Tibial artery (tissue), 4 donors: ENCODE measurements around the gene NCOR1.
"Not testable (repeated sequence)": the region's sequence is repeated elsewhere in the genome, so short reads cannot be mapped to it uniquely, and the experiment has no call there.

ENCODE experiments used
- DNase-seq, 2 donors: peaks; one replicate each; pipeline ENCODE4 v3.0.0-alpha.2; 2019
- H3K27ac ChIP-seq, 2 donors: fragments of 200-600 bp; sonication (generic) in 1 of 2; 1 replicate in 1 of 2; 2 replicates in 1 of 2; pipeline ENCODE4 v1.5.1; 2018 to 2019; ENCODE audit warnings: mild to moderate bottlenecking in 1 of 2
- H3K27me3 ChIP-seq, 2 donors: fragments of 200-600 bp; sonication (generic) in 1 of 2; one replicate each; pipeline versions ENCODE4 v1.5.1 to v1.6.0; 2016 to 2019
- H3K36me3 ChIP-seq, 3 donors: fragments of 200-600 bp; sonication (generic) in 2 of 3; one replicate each; pipeline ENCODE4 v1.5.1; 2016 to 2019; ENCODE audit warnings: mild to moderate bottlenecking in 2 of 3
- H3K4me1 ChIP-seq, 4 donors: fragments of 200-600 bp; sonication (generic) in 2 of 4; 1 replicate in 3 of 4; 2 replicates in 1 of 4; pipeline ENCODE4 v1.5.1; 2016 to 2019
- H3K4me3 ChIP-seq, 2 donors: fragments of 200-600 bp; sonication (generic) in 1 of 2; 1 replicate in 1 of 2; 2 replicates in 1 of 2; pipeline ENCODE4 v1.5.1; 2018 to 2019; ENCODE audit warnings: mild to moderate bottlenecking in 2 of 2
- H3K9me3 ChIP-seq, 3 donors: fragments of 200-600 bp; sonication (generic) in 1 of 3; one replicate each; pipeline ENCODE4 v1.5.1; 2016 to 2019
- CTCF ChIP-seq, 2 experiments: fragments of 200-600 bp in 1 of 2; fragments of 450-650 bp in 1 of 2; IDR thresholded peaks; one replicate each; pipeline ENCODE4 v1.5.1; 2017 to 2019; ENCODE audit warnings: antibody characterized with exemption in 2 of 2, mild to moderate bottlenecking in 1 of 2, moderate library complexity in 1 of 2
- intact Hi-C: fragments of 100-400 bp; cut with DNase I; formaldehyde crosslinking; loops from one replicate; pipeline ENCODE4 v1.15.0; 2023; ENCODE audit warnings: low total_unique reads

The NCOR1 gene

GRCh38 chr17:16155536-16155935, 59.8 kb downstream of the NCOR1 start:
- H3K4me3 ChIP-seq: no peak overlapping the region
- H3K36me3 ChIP-seq: peaks cover 23 to 48% (median 28%) of the 10 kb centered on the region in 3 donors
- intact Hi-C loops: no loop called here
- no peak for DNase-seq
- no peak overlapping the region for H3K27ac ChIP-seq
- peaks cover 0 to 3% (median 0%) of the 10 kb centered on the region in 4 donors for H3K4me1 ChIP-seq
- no peaks in the 10 kb centered on the region for H3K9me3 ChIP-seq
- no peak for TF ChIP-seq CTCF (IDR thresholded peaks at IDR 0.05)
- H3K27me3 ChIP-seq: no peaks in the 10 kb centered on the region

GRCh38 chr17:16152326-16152725, 63.0 kb downstream of the NCOR1 start:
- H3K27me3 ChIP-seq, intact Hi-C loops, H3K27ac ChIP-seq, DNase-seq, H3K4me3 ChIP-seq, H3K9me3 ChIP-seq, H3K4me1 ChIP-seq: not testable (repeated sequence)
- H3K36me3 ChIP-seq: peaks cover 22 to 64% (median 34%) of the 10 kb centered on the region in 3 donors

- intact Hi-C loops: no loop called here
- Histone ChIP-seq H3K27me3 (no peaks in the 10 kb centered on the region), H3K36me3 (peaks cover 27 to 71% (median 42%) of the 10 kb centered on the region in 3 donors), H3K4me3 (no peak overlapping the region), H3K9me3 (no peaks in the 10 kb centered on the region), H3K4me1 (no peaks in the 10 kb centered on the region), H3K27ac (no peak overlapping the region)
- no peak for DNase-seq
- TF ChIP-seq CTCF (IDR thresholded peaks at IDR 0.05): no peak
Measured at GRCh38 chr17:16150251-16150856, 65.0 kb downstream of the NCOR1 start.

DNA sequence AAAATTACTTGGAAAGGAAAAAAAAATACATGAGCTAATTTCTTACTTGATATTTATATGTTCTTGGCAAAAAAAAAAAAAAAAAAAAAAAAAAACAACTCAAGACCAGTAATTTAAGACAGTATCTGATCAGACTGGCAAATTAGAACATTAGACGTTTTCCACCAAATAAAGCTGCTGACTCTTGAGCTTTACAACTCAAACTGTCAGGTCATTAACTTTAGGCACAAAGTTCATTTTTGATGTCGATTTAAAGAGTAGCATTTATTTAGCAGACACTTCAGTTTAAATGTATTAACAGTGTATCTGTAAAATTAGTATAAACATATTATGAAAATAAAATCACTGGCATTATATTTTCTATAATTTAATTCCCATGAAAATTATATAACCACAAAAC, 66.7 kb downstream of the NCOR1 start:
- H3K4me1 ChIP-seq: no peaks in the 10 kb centered on the region
- DNase-seq: no peak
- intact Hi-C loops: no loop called here
- H3K36me3 ChIP-seq: peaks cover 38 to 82% (median 49%) of the 10 kb centered on the region in 3 donors
- no peak for TF ChIP-seq CTCF (IDR thresholded peaks at IDR 0.05)
- H3K9me3 ChIP-seq: no peaks in the 10 kb centered on the region
- no peak overlapping the region for H3K4me3 ChIP-seq
- no peaks in the 10 kb centered on the region for H3K27me3 ChIP-seq
- H3K27ac ChIP-seq: no peak overlapping the region

- H3K9me3 ChIP-seq, DNase-seq, H3K4me3 ChIP-seq, intact Hi-C loops, H3K27me3 ChIP-seq, H3K4me1 ChIP-seq, H3K27ac ChIP-seq: not testable (repeated sequence)
- peaks cover 48 to 69% (median 48%) of the 10 kb centered on the region in 3 donors for H3K36me3 ChIP-seq
Measured at GRCh38 chr17:16145319-16145890, 69.9 kb downstream of the NCOR1 start.

DNA sequence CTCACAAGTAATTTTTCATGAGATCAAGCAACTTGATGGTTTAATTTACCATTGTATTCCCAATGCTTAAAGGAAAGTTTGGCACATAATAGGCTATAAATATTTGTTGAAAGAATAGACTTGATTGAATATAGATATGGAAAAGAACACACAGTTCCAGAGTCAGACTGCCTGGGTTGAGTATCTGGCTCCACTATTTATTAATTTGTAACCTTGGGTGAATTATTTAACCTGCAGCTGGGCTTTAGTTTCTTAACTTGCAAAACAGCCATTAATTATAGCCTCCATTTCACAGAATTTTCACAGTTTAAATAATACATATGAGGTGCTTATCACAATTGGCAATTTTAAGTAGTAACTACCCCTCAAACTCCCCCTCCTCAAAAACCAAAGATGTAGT, 73.6 kb downstream of the NCOR1 start:
- Histone ChIP-seq H3K9me3 (no peaks in the 10 kb centered on the region), H3K4me3 (no peak overlapping the region), H3K4me1 (no peaks in the 10 kb centered on the region), H3K27me3 (no peaks in the 10 kb centered on the region), H3K27ac (no peak overlapping the region), H3K36me3 (peaks cover 34 to 62% (median 61%) of the 10 kb centered on the region in 3 donors)
- TF ChIP-seq CTCF (IDR thresholded peaks at IDR 0.05): no peak
- intact Hi-C loops: no loop called here
- DNase-seq: no peak
